HepG2 (cell line): ENCODE results near the gene P2RY6. TPM values are rescaled to one million over a fixed set of nuclear protein-coding genes. Genes with fewer than 3 reads are reported as not detected.
A peak's percentile ranks its signal among the peaks of the same experiment; 100 is the strongest.

Experiments used
- ATAC-seq: fragments of 200-7000 bp; cut with Tn5 transposase; 3 replicates; pipeline ENCODE4 v1.9.1; 2020; ENCODE audit warnings: mild to moderate bottlenecking, moderate library complexity
- BruUV-seq: library from RNA; stranded (reverse); fragments of 400-500 nt; replicated peaks from 2 replicates; lab custom pipeline; 2021; lab: Mats Ljungman, UMichigan
- CTCF ChIA-PET: fragments of 300-600 bp; formaldehyde crosslinking; extraction: SDS; loops from one replicate; lab custom pipeline; 2021; ENCODE audit warnings: low total read pairs, inconsistent platforms, low intra/inter-chr PET ratio; lab: Yijun Ruan, JAX
- POLR2A ChIA-PET: fragments of 350-600 bp; sonication (Branson Sonifier 250); formaldehyde crosslinking; loops from one replicate; lab custom pipeline; 2020; ENCODE audit warnings: antibody characterized with exemption, inconsistent platforms; lab: Yijun Ruan, JAX
- DNase-seq: peaks from one replicate; pipeline ENCODE4 v3.0.0-alpha.2; 2015; ENCODE audit warnings: low spot score
- FAIRE-seq: peaks from 3 replicates; lab custom pipeline; 2011; peaks lifted over from hg19 to GRCh38; lab: Jason Lieb, UNC
- H2AFZ ChIP-seq: one replicate; pipeline ENCODE4 v1.6.1; 2011; ENCODE audit warnings: low read length, inconsistent platforms
- H3K27ac ChIP-seq: fragments of 300-600 bp; 3 replicates; pipeline ENCODE4 v1.8.0; 2011; ENCODE audit warnings: mixed run types, mild to moderate bottlenecking, mixed read lengths, low read length, inconsistent platforms; ENCODE audit not compliant: insufficient read depth; ENCODE audit errors: extremely low read length
- H3K27me3 ChIP-seq, 2 experiments: fragments of 200-600 bp in 1 of 2; 2 replicates in 1 of 2; 3 replicates in 1 of 2; pipeline versions ENCODE4 v1.6.0 to v1.8.0; 2011; ENCODE audit warnings: low read length in 2 of 2, mild to moderate bottlenecking in 2 of 2, moderate library complexity in 2 of 2, inconsistent platforms in 1 of 2; ENCODE audit not compliant: insufficient read depth in 2 of 2, control insufficient read depth in 1 of 2
- H3K36me3 ChIP-seq, 2 experiments: fragments of 200-600 bp in 1 of 2; replicated peaks in 1 of 2; 2 replicates in 1 of 2; 3 replicates in 1 of 2; pipeline versions ENCODE4 v1.5.1 to v1.8.0; 2011; ENCODE audit warnings: low read length in 2 of 2, inconsistent platforms in 1 of 2; ENCODE audit not compliant: insufficient read depth in 2 of 2, control insufficient read depth in 1 of 2
- H3K4me1 ChIP-seq: 2 replicates; pipeline ENCODE4 v1.5.1; 2012; ENCODE audit warnings: low read length, inconsistent platforms; ENCODE audit not compliant: insufficient read depth
- H3K4me2 ChIP-seq: 2 replicates; pipeline ENCODE4 v1.6.0; 2011; ENCODE audit warnings: low read depth, low read length, inconsistent platforms
- H3K4me3 ChIP-seq, 3 experiments: fragments of 200-600 bp in 1 of 3; sonication (generic), shearing (Covaris generic) in 1 of 3; replicated peaks in 1 of 3; 2 replicates each; pipeline ENCODE4 v1.5.1; 2011 to 2016; ENCODE audit warnings: low read length in 3 of 3, inconsistent platforms in 2 of 3, low read depth in 2 of 3, mild to moderate bottlenecking in 2 of 3, control low read depth in 1 of 3, mixed read lengths in 1 of 3; ENCODE audit not compliant: insufficient read depth in 1 of 3
- H3K79me2 ChIP-seq: one replicate; pipeline ENCODE4 v1.6.1; 2011; ENCODE audit warnings: low read length, inconsistent platforms; ENCODE audit not compliant: insufficient read depth
- H3K9ac ChIP-seq: 2 replicates; pipeline ENCODE4 v1.6.0; 2011; ENCODE audit warnings: mild to moderate bottlenecking, low read depth, low read length, inconsistent platforms; ENCODE audit not compliant: insufficient read depth
- H3K9me3 ChIP-seq: 2 replicates; pipeline ENCODE4 v1.5.1; 2012; ENCODE audit warnings: mild to moderate bottlenecking, low read length
- H4K20me1 ChIP-seq: 2 replicates; pipeline ENCODE4 v1.6.0; 2011; ENCODE audit warnings: inconsistent platforms, mild to moderate bottlenecking, low read length, moderate library complexity; ENCODE audit not compliant: insufficient read depth
- KDM5B ChIP-seq: sonication (generic); formaldehyde crosslinking; IDR thresholded peaks from 2 replicates; pipeline ENCODE4 v1.4.0; 2020; ENCODE audit warnings: missing genetic modification reagents, mild to moderate bottlenecking, borderline replicate concordance
- PPARG ChIP-seq: conservative IDR thresholded peaks from 2 replicates; pipeline ENCODE4 v1.6.1; 2016; ENCODE audit warnings: missing biosample characterization, missing genetic modification reagents
- TFDP2 ChIP-seq: sonication (generic); formaldehyde crosslinking; IDR thresholded peaks from 2 replicates; pipeline ENCODE4 v1.4.0; 2020; ENCODE audit warnings: missing genetic modification reagents
- ZNF703 ChIP-seq: sonication (generic); formaldehyde crosslinking; IDR thresholded peaks from 2 replicates; pipeline ENCODE4 v1.5.1; 2020; ENCODE audit warnings: missing genetic modification reagents, mild to moderate bottlenecking, moderate library complexity, borderline replicate concordance
- ZNF768 ChIP-seq: sonication (generic); formaldehyde crosslinking; IDR thresholded peaks from 2 replicates; pipeline ENCODE4 v1.4.0; 2020; ENCODE audit warnings: missing genetic modification reagents
- WGBS: methylation state at CpG from one replicate; pipeline ENCODE4 v1.1.6; 2017; ENCODE audit warnings: low lambda C conversion rate; 5-methylcytosine and 5-hydroxymethylcytosine counted together
- in situ Hi-C: cut with HindIII; loops from 2 replicates; pipeline ENCODE4 v1.10.0; 2017; ENCODE audit warnings: low pct_unique_long_range_greater_than_20kb; ENCODE audit not compliant: extremely low pct_ligation_motif_present
- intact Hi-C: fragments of 100-400 bp; cut with micrococcal nuclease; formaldehyde crosslinking; loops from one replicate; pipeline ENCODE4 v1.10.0; 2022; ENCODE audit not compliant: unreplicated experiment
- polyA plus RNA-seq, 8 experiments: library from polyadenylated mRNA; depleted of rRNA in 3 of 8; stranded (reverse) in 7 of 8; unstranded in 1 of 8; fragments of >200 nt; fragmentation: Illumina TruSeq in 4 of 8; extraction: Trizol in 4 of 8; gene quantifications; 2 replicates each; pipeline versions ENCODE4 v1.2.1 to v1.2.3, GENCODE V29; 2011 to 2016; ENCODE audit warnings: low read depth in 4 of 8, missing spikeins in 1 of 8, mixed read lengths in 1 of 8; ENCODE audit not compliant: insufficient read depth in 1 of 8
- total RNA-seq, 5 experiments: library from RNA; depleted of rRNA; stranded (reverse); fragments of >200 nt; fragmentation: Illumina TruSeq; extraction: Trizol; gene quantifications; 2 replicates each; pipeline ENCODE4 v1.2.3, GENCODE V29; 2016; ENCODE audit warnings: low read depth in 1 of 5

P2RY6 gene
- total and polyA plus RNA-seq, 2 of the 13 experiments (the other 11 are each of a cell fraction or from before 2014, with no cell fraction given), result 0.09 to 0.29 TPM

GRCh38 chr11:73239571-73240189 lies 32.5 kb upstream of the P2RY6 start:
- Histone ChIP-seq H3K9ac (no peak overlapping the region), H3K4me2 (no peak overlapping the region), H3K9me3 (no peaks in the 10 kb centered on the region), H4K20me1 (no peaks in the 10 kb centered on the region), H2AFZ (no peak overlapping the region), H3K4me1 (peaks cover 36% of the 10 kb centered on the region), H3K27ac (no peak overlapping the region), H3K4me3 (no peak overlapping the region), H3K79me2 (no peaks in the 10 kb centered on the region), H3K27me3 (no peaks in the 10 kb centered on the region), H3K36me3 (no peaks in the 10 kb centered on the region)
- ATAC-seq (no peak), DNase-seq (no peak), FAIRE-seq (no peak)
- in situ Hi-C loops, result loop anchor here (5.0 kb wide), 2 partner anchors 48 to 52 kb away; no protein-coding TSS in a partner anchor
- ChIA-PET CTCF (no interaction called here), POLR2A (no interaction called here)
- TF ChIP-seq PPARG (CRISPR knock-in tag) (no peak), KDM5B (CRISPR knock-in tag) (no peak), ZNF768 (CRISPR knock-in tag) (peak; percentile 93), ZNF703 (CRISPR knock-in tag) (no peak)
- intact Hi-C loops, result no loop called here
- WGBS, result 41% methylated on average over 5 of the region's 7 CpGs
- BruUV-seq, result no TSS peak

- H4K20me1 ChIP-seq, result no peaks in the 10 kb centered on the region
- in situ Hi-C loops, result loop anchor here (5.0 kb wide), 1 partner anchor 47 kb away; no protein-coding TSS in a partner anchor
- no peak for ATAC-seq
- CTCF ChIA-PET, result no interaction called here
- H2AFZ ChIP-seq, result no peak overlapping the region
- no peak for TF ChIP-seq TFDP2
- peak; percentile 89 for TF ChIP-seq ZNF768 (CRISPR knock-in tag)
- TF ChIP-seq, all 625 proteins: peak for 1
- no peak overlapping the region for H3K4me3 ChIP-seq
- WGBS, result 58% methylated on average over 4 of the region's 4 CpGs
- no peak for DNase-seq
- no peaks in the 10 kb centered on the region for H3K9me3 ChIP-seq
- H3K4me2 ChIP-seq, result no peak overlapping the region
- H3K9ac ChIP-seq, result no peak overlapping the region
- POLR2A ChIA-PET, result no interaction called here
- no peak for FAIRE-seq
- no peak overlapping the region for H3K27ac ChIP-seq
- H3K36me3 ChIP-seq, result no peaks in the 10 kb centered on the region
- H3K79me2 ChIP-seq, result no peaks in the 10 kb centered on the region
- no TSS peak for BruUV-seq
- H3K27me3 ChIP-seq, result no peaks in the 10 kb centered on the region
- H3K4me1 ChIP-seq, result peaks cover 36% of the 10 kb centered on the region
- intact Hi-C loops, result no loop called here
These were observed 31.9 kb upstream of the P2RY6 start for GRCh38 chr11:73240190-73240781.
